Activated naive CD4-positive, alpha-beta T cell treated with anti-CD3 and anti-CD28 coated beads, Interleukin-2, amount 50 U/mL, for 24 hours (primary cell): ENCODE measurements around the gene CLSTN2.

ENCODE experiments used
- H3K27ac Mint-ChIP-seq: one replicate; pipeline ENCODE4 v1.8.0; 2021; ENCODE audit warnings: mild to moderate bottlenecking, mixed read lengths
- H3K27me3 Mint-ChIP-seq: one replicate; pipeline ENCODE4 v1.8.0; 2021; ENCODE audit warnings: mixed read lengths
- H3K36me3 Mint-ChIP-seq: one replicate; pipeline ENCODE4 v1.8.0; 2021; ENCODE audit warnings: mixed read lengths
- H3K4me1 Mint-ChIP-seq: one replicate; pipeline ENCODE4 v1.8.0; 2021; ENCODE audit warnings: mixed read lengths
- H3K4me3 Mint-ChIP-seq: one replicate; pipeline ENCODE4 v1.8.0; 2021; ENCODE audit warnings: mild to moderate bottlenecking, mixed read lengths
- H3K9me3 Mint-ChIP-seq: one replicate; pipeline ENCODE4 v1.8.0; 2021; ENCODE audit warnings: mixed read lengths

Gene CLSTN2

DNA sequence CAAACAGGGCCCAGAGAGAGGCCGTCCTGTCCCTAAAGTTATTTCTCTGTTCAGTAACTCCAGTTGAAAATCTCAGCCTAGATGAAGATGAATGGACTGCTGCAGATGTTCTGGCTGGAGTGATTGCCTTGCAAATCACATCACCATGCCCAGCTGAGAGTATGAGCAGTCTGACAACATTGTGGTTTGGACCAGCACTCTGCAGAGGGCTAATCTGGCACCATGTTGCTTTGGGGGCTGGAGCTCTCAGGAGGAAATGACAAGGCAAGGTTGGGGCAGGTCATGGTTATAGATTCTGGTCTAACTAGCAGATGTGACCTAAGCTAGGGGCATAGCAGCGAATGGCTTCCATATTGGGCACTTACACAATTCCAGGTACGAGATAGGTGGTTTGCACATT lies 314.2 kb downstream of the CLSTN2 start:
- Mint-ChIP-seq H3K27ac (no peak overlapping the region), H3K27me3 (peaks cover 1% of the 10 kb centered on the region), H3K4me3 (no peak overlapping the region), H3K36me3 (no peaks in the 10 kb centered on the region), H3K9me3 (no peaks in the 10 kb centered on the region), H3K4me1 (no peaks in the 10 kb centered on the region)

DNA sequence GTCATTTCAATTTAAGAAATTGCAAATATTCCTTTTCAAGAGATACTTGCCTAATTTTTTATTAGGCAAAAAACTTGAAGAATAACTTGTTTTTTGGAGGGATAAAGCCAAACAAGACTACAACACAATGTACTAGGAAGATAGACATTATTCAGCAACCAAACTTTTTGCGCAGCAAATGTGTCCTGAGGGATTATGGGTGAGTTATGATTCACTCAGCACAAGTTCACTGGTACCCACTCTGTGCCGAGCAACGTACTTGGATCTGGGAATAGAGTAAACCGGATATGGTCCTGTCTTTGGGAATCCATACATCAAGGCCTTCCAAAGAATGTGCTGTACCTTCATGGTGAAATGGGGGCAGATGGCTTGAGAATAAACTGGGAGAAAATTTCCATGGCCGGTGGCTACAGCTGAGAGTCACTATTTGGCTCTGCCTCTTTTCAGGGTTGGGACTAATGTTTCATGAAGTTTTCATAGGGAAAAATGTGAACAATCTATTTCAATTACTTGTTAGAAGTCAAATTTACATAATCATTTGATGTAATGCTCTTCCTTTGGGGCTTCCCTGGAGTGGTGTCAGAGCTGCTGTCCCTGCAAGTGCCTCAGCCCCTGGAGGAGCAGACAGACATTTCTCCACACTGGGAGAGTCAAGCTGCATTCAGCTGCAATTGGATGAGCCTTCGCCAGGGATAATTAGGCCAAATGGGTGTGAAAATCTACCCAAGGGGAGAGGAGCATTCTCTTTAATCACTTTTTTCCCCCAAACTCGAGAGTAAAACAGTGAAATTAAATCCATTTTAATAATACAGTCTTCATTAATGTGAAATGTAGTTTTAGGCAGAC lies 315.2 kb downstream of the CLSTN2 start:
- no peak overlapping the region for H3K4me3 Mint-ChIP-seq
- no peaks in the 10 kb centered on the region for H3K4me1 Mint-ChIP-seq
- H3K9me3 Mint-ChIP-seq, result no peaks in the 10 kb centered on the region
- no peak overlapping the region for H3K27ac Mint-ChIP-seq
- H3K27me3 Mint-ChIP-seq, result peaks cover 3% of the 10 kb centered on the region
- H3K36me3 Mint-ChIP-seq, result no peaks in the 10 kb centered on the region

DNA sequence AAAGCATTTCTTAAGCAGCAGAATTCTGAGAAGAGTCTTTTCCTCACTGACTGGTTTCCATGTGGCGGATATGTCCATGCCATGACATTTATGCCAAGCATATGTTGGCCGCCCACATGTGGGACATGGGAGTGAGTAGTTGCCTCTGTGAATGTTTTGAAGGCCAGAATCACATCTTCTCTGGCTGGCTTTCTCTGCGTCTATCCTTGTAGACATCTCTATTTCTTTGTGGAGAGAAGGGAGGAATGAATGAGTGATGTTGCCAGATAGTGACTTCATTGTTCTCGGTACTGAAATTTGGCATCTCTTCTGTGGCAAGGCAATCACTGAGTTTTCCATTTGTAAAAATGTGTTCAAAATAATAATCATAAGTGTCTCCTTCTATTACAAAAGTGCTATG lies 316.0 kb downstream of the CLSTN2 start:
- H3K9me3 Mint-ChIP-seq, result no peaks in the 10 kb centered on the region
- H3K4me1 Mint-ChIP-seq, result no peaks in the 10 kb centered on the region
- H3K4me3 Mint-ChIP-seq, result no peak overlapping the region
- no peak overlapping the region for H3K27ac Mint-ChIP-seq
- peaks cover 3% of the 10 kb centered on the region for H3K27me3 Mint-ChIP-seq
- H3K36me3 Mint-ChIP-seq, result no peaks in the 10 kb centered on the region

DNA sequence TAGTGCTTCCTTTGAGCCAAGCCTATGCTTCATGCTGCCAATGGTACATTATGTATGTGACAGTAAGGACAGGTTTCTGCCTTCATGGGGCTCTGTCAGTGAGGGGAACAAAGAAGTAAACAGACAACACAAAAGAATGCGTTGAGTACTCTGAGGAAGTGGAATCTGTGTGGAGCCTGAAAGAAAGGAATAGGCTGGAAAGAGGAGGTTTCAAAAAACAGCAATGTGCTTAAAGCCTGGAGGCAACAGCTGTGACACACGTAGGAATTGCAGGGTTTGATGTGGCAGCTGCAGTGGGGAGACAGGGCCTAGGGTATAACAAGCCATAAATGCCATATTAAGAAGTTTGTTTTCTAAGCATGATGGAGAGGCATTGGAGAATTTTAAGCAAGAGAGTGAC lies 316.7 kb downstream of the CLSTN2 start:
- Mint-ChIP-seq H3K4me3 (no peak overlapping the region), H3K36me3 (no peaks in the 10 kb centered on the region)

DNA sequence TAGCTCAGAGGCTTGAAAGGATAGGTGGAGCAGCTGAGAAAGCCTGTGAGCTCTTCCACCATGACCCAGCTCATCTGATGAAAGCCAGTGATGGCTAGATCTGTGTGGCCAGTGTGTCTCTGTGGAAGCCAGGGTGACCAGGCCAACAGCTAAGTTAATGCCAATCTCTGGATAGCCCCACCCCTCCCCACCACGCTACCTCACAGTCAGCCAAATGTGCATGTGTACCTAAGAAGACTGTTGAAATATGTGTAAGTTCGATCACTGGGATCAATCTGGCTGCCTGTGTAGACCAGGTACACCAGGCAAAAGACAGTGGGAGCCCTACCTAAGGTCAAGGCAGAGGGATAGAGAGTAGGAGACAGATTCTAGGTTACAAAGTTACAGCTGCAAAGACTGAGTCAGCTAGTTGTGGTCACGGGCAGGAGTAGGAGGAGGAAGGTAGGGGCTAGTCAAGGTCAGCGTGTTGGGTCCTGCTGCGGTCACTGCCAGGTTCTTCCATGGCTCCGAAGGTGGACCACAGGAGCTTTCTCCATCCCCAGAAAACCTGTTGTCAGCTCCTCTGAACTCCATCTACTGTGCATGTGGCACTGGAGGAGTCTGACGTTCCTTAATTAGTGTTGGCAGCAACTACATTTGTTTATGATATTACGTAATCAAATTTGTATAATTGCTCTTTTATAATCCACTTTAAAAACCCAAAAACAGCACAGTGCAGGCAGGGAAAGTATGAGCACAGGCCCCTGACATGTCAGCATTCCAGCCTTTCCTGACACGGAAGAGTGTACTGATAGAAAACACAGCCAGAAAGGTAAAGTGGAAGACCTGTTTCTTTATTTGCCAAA lies 318.0 kb downstream of the CLSTN2 start:
- no peaks in the 10 kb centered on the region for H3K4me1 Mint-ChIP-seq
- H3K36me3 Mint-ChIP-seq, result no peaks in the 10 kb centered on the region
- peaks cover 1% of the 10 kb centered on the region for H3K27me3 Mint-ChIP-seq
- no peaks in the 10 kb centered on the region for H3K9me3 Mint-ChIP-seq
- no peak overlapping the region for H3K27ac Mint-ChIP-seq
- H3K4me3 Mint-ChIP-seq, result no peak overlapping the region

More for the DNA sequence above, 316.7 kb downstream of the CLSTN2 start:
- no peaks in the 10 kb centered on the region for H3K4me1 Mint-ChIP-seq
- H3K27me3 Mint-ChIP-seq, result peaks cover 3% of the 10 kb centered on the region
- no peak overlapping the region for H3K27ac Mint-ChIP-seq
- H3K9me3 Mint-ChIP-seq, result no peaks in the 10 kb centered on the region

DNA sequence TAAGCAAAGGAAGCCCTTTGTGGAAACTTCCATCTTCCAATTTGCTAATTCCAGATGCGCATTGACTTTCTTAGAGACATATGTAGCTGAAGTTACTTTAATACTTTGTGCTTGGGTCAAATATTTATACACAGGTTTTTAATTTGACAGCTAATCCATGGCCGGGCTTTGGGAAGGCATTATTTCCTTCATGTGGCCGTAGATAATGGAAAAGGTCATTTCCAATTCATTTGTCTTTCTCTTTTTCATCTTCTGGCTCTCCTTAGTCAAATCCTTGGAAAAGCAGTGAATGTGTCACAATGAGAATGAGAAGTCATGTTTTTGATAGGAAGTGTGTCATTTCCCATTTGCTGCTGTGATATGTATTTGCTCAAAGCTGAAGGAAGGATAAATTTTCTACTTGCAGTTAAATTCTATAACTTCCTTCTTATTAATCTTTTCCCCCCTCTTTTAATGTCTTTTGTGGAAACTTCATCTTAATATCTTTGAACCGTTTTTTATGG lies 323.3 kb downstream of the CLSTN2 start:
- H3K27me3 Mint-ChIP-seq, result peaks cover 1% of the 10 kb centered on the region
- H3K4me1 Mint-ChIP-seq, result no peaks in the 10 kb centered on the region
- no peaks in the 10 kb centered on the region for H3K9me3 Mint-ChIP-seq
- no peaks in the 10 kb centered on the region for H3K36me3 Mint-ChIP-seq
- H3K27ac Mint-ChIP-seq, result no peak overlapping the region
- no peak overlapping the region for H3K4me3 Mint-ChIP-seq

DNA sequence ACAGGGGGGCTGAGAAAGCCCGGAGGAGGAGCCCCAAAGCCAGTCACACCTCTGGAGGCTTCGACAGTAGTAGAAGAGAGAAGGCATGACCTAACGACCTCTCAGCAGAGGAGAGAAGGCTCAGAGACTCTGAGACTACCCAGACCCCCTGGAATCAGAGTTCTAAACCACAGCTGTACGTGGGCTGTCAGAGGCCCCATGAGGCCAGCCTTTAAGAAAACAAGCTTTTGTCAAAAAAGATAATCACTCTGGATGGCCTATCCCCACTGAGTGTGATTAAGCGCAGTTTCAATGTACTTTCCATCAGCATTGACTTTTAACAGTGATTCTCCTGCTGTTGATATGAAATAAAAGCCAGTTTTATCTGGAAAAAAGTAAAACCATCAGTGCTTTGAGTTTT lies 330.3 kb downstream of the CLSTN2 start:
- no peaks in the 10 kb centered on the region for H3K9me3 Mint-ChIP-seq
- peaks cover 2% of the 10 kb centered on the region for H3K27me3 Mint-ChIP-seq
- no peak overlapping the region for H3K4me3 Mint-ChIP-seq
- no peaks in the 10 kb centered on the region for H3K4me1 Mint-ChIP-seq
- no peak overlapping the region for H3K27ac Mint-ChIP-seq
- H3K36me3 Mint-ChIP-seq, result no peaks in the 10 kb centered on the region

DNA sequence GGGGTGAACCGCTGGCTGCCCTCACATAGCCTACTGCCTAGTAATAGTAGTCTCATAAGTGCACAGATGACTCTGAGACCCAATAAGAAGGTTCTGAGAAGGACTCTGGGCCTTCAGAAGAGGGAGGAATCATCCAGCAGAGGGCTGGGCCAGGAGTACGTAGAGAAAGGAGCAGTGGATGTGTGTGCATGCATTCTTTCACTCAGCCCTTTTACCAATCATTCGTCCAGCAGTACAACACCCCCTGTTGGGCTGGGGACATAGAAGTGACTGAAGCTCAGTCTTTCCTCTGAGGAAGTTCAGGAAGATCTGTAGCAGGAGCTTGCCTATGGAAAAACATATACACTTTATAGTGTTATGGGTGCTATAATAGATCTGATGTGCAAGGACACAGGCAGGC lies 333.1 kb downstream of the CLSTN2 start:
- Mint-ChIP-seq H3K27ac (no peak overlapping the region), H3K4me3 (no peak overlapping the region), H3K27me3 (peaks cover 3% of the 10 kb centered on the region), H3K36me3 (no peaks in the 10 kb centered on the region), H3K9me3 (no peaks in the 10 kb centered on the region), H3K4me1 (no peaks in the 10 kb centered on the region)

DNA sequence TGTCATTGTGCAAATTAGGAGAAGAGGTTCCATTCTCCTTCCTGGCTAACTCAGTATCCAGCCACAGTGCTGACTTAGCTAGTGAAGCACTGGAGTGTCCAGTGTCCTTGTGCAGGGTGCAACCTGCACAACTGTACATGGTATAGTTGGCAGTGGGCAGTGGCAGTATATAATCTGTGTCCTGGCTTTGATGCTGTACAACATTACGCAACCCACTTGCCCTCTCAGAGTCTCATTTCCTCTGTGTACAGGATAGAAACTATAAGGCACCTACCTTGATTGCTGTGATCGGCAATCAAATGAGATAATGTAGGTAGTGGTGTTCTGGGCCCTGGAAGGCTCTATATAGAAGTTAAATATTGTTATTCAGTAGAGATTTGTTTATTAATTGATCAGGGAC lies 333.6 kb downstream of the CLSTN2 start:
- Mint-ChIP-seq H3K27me3 (peaks cover 3% of the 10 kb centered on the region), H3K36me3 (no peaks in the 10 kb centered on the region), H3K27ac (no peak overlapping the region), H3K4me1 (no peaks in the 10 kb centered on the region), H3K9me3 (no peaks in the 10 kb centered on the region), H3K4me3 (no peak overlapping the region)

DNA sequence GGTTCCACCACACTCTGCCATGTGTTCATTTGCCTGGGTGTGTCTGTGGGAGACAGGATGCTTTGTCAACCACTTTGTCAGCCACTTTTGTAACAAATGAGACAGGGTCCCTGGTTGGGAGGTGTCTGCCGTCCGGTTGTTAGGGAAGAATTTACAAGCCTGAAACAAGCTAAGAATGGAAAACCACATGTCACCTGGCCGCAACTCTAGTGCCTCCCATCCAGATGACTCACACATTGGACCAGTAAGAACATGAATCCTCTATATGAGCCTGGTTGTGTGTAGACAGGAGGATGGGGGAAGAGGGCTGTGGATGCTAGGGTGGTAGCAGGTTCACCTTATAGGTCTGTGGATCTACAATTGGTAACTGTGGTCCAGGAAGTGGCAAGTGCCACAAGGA lies 335.3 kb downstream of the CLSTN2 start:
- H3K36me3 Mint-ChIP-seq, result no peaks in the 10 kb centered on the region
- H3K27me3 Mint-ChIP-seq, result peaks cover 4% of the 10 kb centered on the region
- no peaks in the 10 kb centered on the region for H3K9me3 Mint-ChIP-seq
- H3K27ac Mint-ChIP-seq, result no peak overlapping the region
- H3K4me1 Mint-ChIP-seq, result no peaks in the 10 kb centered on the region
- no peak overlapping the region for H3K4me3 Mint-ChIP-seq

DNA sequence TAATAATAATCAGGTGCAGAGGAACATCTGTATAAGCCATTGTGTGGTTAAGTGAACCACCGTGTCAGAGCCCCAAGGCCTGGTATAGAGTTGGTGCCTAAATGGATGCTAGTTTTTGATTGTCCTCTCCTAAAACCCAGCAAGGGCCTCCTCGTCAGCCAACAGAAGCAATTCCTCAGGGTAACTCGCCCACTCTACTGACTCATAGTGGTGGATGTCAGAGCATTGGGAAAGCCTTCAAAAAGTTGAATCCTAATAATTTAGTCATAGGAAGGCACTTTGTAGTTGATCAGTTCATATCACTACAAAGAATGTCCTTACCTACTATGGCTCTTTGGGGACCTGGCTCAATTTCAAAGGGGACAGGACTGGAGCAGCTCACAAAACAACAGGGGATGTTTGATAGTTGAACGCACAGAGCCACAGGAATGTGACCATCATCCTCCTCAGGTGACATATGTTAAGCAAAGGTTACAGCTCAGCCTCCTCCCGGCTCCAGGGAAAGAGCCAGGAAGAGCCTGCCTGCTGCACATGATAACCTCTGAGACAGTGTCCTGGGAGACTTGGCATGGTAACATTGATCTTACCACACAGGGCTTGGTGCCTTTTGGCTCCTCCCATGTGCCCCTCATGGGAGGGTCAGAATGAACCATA lies 338.7 kb downstream of the CLSTN2 start:
- Mint-ChIP-seq H3K27ac (no peak overlapping the region), H3K27me3 (peaks cover 4% of the 10 kb centered on the region), H3K4me1 (no peaks in the 10 kb centered on the region), H3K36me3 (no peaks in the 10 kb centered on the region), H3K9me3 (no peaks in the 10 kb centered on the region), H3K4me3 (no peak overlapping the region)

DNA sequence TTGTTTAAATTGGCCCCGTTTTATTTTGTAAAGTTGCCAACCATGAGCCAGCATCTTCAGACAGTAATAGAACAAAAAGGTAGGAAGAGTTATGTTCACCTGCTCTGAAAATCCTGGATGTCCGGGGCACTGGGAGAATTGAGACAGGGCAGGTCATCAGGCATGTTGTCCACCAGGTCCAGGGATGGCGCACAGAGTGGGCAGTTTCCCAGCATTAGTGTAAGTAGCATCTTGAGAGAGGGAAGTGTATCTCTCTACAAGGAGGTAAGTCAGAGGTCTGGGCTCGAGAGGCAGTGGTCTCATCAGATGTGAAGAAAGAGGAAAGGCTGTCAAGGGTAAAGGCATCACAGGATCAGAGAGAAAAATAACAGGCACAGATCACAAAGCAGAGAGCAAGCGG lies 339.4 kb downstream of the CLSTN2 start:
- H3K4me3 Mint-ChIP-seq, result no peak overlapping the region
- H3K36me3 Mint-ChIP-seq, result no peaks in the 10 kb centered on the region
- no peak overlapping the region for H3K27ac Mint-ChIP-seq
- H3K9me3 Mint-ChIP-seq, result no peaks in the 10 kb centered on the region
- no peaks in the 10 kb centered on the region for H3K4me1 Mint-ChIP-seq
- peaks cover 4% of the 10 kb centered on the region for H3K27me3 Mint-ChIP-seq

DNA sequence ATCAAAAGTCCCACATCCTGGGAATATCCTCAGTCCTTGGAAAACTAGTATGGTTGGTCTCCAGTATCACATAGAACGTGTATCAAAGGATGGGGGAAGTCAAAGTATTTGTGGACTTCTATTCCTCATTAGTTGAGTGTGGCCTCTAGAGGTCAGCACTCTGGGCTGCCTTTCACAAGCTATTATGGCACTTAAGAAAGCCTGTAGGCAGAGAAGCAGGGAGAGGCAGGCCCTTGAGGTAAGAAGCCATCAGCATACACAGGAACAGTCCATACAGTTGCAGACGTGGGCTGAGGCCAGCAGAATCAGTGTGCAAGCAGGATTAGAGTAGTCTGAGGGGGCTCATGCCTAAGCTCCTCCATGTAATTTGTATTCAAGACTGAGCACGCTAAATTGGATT lies 341.7 kb downstream of the CLSTN2 start:
- Mint-ChIP-seq H3K36me3 (no peaks in the 10 kb centered on the region), H3K4me3 (no peak overlapping the region), H3K27ac (no peak overlapping the region), H3K4me1 (no peaks in the 10 kb centered on the region), H3K9me3 (no peaks in the 10 kb centered on the region), H3K27me3 (peaks cover 5% of the 10 kb centered on the region)

DNA sequence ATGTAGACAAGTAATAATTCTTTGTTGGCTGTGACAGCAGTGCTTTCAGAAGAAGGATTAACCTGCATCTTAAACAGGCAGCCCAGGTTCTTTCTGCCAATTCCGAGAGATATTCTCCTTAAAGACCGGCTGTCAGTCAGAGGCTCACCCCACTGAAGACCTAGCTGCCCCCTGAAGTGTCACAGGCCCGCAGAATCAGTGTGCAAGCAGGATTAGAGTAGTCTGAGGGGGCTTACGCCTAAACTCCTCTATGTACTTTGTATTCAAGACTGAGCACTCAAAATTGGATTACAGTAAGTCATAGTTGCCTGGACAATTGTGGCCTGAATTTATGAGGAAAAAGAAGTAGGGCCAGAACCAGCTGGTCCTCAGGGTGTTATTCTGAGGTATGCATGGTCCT lies 342.9 kb downstream of the CLSTN2 start:
- no peak overlapping the region for H3K27ac Mint-ChIP-seq
- H3K27me3 Mint-ChIP-seq, result peaks cover 5% of the 10 kb centered on the region
- H3K9me3 Mint-ChIP-seq, result no peaks in the 10 kb centered on the region
- no peaks in the 10 kb centered on the region for H3K4me1 Mint-ChIP-seq
- H3K4me3 Mint-ChIP-seq, result no peak overlapping the region
- no peaks in the 10 kb centered on the region for H3K36me3 Mint-ChIP-seq

DNA sequence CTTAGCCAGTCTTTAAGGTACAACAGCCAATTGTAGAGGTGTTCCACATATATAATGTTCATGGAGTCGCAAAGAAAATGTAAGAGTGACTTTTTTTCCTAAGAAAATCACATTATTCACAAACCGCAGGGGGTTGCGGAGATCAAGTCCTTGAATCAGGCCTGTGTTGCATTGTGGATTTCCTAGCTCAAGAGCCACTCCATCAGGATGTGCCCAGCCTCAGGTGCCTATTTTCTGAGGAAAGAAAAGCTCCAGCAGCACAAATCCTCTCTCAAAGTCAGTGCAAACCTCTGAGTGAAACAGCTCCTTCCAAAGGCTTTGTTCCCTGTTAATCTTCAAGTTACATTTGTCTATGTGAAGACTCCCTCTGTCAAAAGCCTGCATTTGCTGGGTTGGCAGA lies 349.4 kb downstream of the CLSTN2 start:
- Mint-ChIP-seq H3K4me1 (no peaks in the 10 kb centered on the region), H3K27ac (no peak overlapping the region), H3K4me3 (no peak overlapping the region), H3K27me3 (peaks cover 8% of the 10 kb centered on the region), H3K9me3 (no peaks in the 10 kb centered on the region), H3K36me3 (no peaks in the 10 kb centered on the region)

DNA sequence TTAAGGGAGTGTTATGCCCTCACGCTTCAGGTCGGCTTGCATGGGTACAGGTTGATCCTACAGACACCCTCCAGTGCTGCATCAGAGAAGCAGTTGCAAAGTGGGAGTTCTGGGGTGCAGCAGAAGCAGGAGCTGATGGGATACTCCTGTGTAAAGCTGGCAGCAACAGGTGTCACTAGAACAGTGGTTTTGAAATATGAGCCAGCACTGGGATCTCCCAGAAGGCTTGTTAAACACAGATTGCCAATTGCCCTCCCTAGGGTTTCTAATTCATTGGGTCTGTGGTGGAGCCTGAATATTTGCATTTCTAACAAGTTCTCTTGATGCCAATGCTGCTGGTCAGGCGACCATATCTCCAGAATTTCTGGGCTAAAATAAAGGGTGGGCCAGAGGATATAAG lies 350.4 kb downstream of the CLSTN2 start:
- no peaks in the 10 kb centered on the region for H3K36me3 Mint-ChIP-seq

More for the DNA sequence above, 350.4 kb downstream of the CLSTN2 start:
- H3K27me3 Mint-ChIP-seq, result peaks cover 6% of the 10 kb centered on the region
- H3K4me3 Mint-ChIP-seq, result no peak overlapping the region
- no peak overlapping the region for H3K27ac Mint-ChIP-seq
- no peaks in the 10 kb centered on the region for H3K4me1 Mint-ChIP-seq
- no peaks in the 10 kb centered on the region for H3K9me3 Mint-ChIP-seq
